HepG2 (cell line): ENCODE measurements around the gene METTL16. TPM values are rescaled to one million over a fixed set of nuclear protein-coding genes. Genes with fewer than 3 reads are reported as not detected.

Experiments
- CBX2 ChIP-seq, 2 experiments: fragments of 200-600 bp in 1 of 2; sonication (generic); formaldehyde crosslinking in 1 of 2; IDR thresholded peaks; 2 replicates each; pipeline versions ENCODE4 v1.7.0 to v1.8.1; 2018 to 2022; ENCODE audit warnings: low read depth in 2 of 2, low read length in 1 of 2, mild to moderate bottlenecking in 1 of 2, missing genetic modification reagents in 1 of 2
- ESRRA ChIP-seq: sonication (generic); formaldehyde crosslinking; IDR thresholded peaks from 2 replicates; pipeline ENCODE4 v1.5.1; 2020; ENCODE audit warnings: mild to moderate bottlenecking, low read depth, missing genetic modification reagents
- ETV5 ChIP-seq: IDR thresholded peaks from 2 replicates; pipeline ENCODE4 v1.6.1; 2018; ENCODE audit warnings: missing biosample characterization, missing genetic modification reagents, inconsistent platforms, borderline replicate concordance
- GPN1 ChIP-seq: sonication (generic); formaldehyde crosslinking; IDR thresholded peaks from 2 replicates; pipeline ENCODE4 v1.5.1; 2020; ENCODE audit warnings: missing genetic modification reagents, borderline replicate concordance
- HNF4G ChIP-seq, 2 experiments: sonication (generic) in 1 of 2; formaldehyde crosslinking in 1 of 2; IDR thresholded peaks; 2 replicates each; pipeline versions ENCODE4 v1.4.0 to v1.6.1; 2011 to 2020; ENCODE audit warnings: borderline replicate concordance in 2 of 2, low read depth in 2 of 2, mild to moderate bottlenecking in 2 of 2, low read length in 1 of 2, missing genetic modification reagents in 1 of 2, moderate library complexity in 1 of 2
- KLF9 ChIP-seq: IDR thresholded peaks from 2 replicates; pipeline ENCODE4 v1.6.1; 2016; ENCODE audit warnings: low read depth
- POLR2G ChIP-seq: fragments of 200-400 bp; formaldehyde crosslinking; IDR thresholded peaks from 2 replicates; pipeline ENCODE4 v1.6.1; 2018; ENCODE audit warnings: mild to moderate bottlenecking, low read depth, low read length, moderate library complexity
- SRSF1 ChIP-seq: fragments of 200-400 bp; formaldehyde crosslinking; optimal IDR thresholded peaks from 2 replicates; pipeline ENCODE3; 2017; ENCODE audit warnings: mild to moderate bottlenecking, low read depth, low read length, moderate library complexity
- ZFP1 ChIP-seq: IDR thresholded peaks from 2 replicates; pipeline ENCODE4 v1.6.1; 2016
- ZFX ChIP-seq: sonication (generic); formaldehyde crosslinking; IDR thresholded peaks from 2 replicates; pipeline ENCODE4 v1.4.0; 2020; ENCODE audit warnings: mild to moderate bottlenecking, low read depth, missing genetic modification reagents, moderate library complexity
- ZMYM4 ChIP-seq: sonication (generic); formaldehyde crosslinking; IDR thresholded peaks from 2 replicates; pipeline ENCODE4 v1.8.1; 2023; ENCODE audit warnings: mild to moderate bottlenecking, missing genetic modification reagents
- ZNF136 ChIP-seq: sonication (generic); formaldehyde crosslinking; IDR thresholded peaks from 2 replicates; pipeline ENCODE4 v1.8.1; 2022; ENCODE audit warnings: low read depth, mild to moderate bottlenecking, moderate library complexity, missing genetic modification reagents
- ZNF75D ChIP-seq: sonication (generic); formaldehyde crosslinking; IDR thresholded peaks from 2 replicates; pipeline ENCODE4 v1.8.1; 2023; ENCODE audit warnings: missing genetic modification reagents, mild to moderate bottlenecking, borderline replicate concordance
- polyA plus RNA-seq, 8 experiments: library from polyadenylated mRNA; depleted of rRNA in 3 of 8; stranded (reverse) in 7 of 8; unstranded in 1 of 8; fragments of >200 nt; fragmentation: Illumina TruSeq in 4 of 8; extraction: Trizol in 4 of 8; gene quantifications; 2 replicates each; pipeline versions ENCODE4 v1.2.1 to v1.2.3, GENCODE V29; 2011 to 2016; ENCODE audit warnings: low read depth in 4 of 8, missing spikeins in 1 of 8, mixed read lengths in 1 of 8; ENCODE audit not compliant: insufficient read depth in 1 of 8
- total RNA-seq, 5 experiments: library from RNA; depleted of rRNA; stranded (reverse); fragments of >200 nt; fragmentation: Illumina TruSeq; extraction: Trizol; gene quantifications; 2 replicates each; pipeline ENCODE4 v1.2.3, GENCODE V29; 2016; ENCODE audit warnings: low read depth in 1 of 5
- TF ChIP-seq, protein P1 (sequence below): sonication (generic); formaldehyde crosslinking; IDR thresholded peaks from 2 replicates; pipeline ENCODE4 v1.4.0; 2020; ENCODE audit warnings: missing genetic modification reagents, borderline replicate concordance
- TF ChIP-seq, protein P2 (sequence below): sonication (generic); formaldehyde crosslinking; IDR thresholded peaks from 2 replicates; pipeline ENCODE4 v1.5.0; 2020; ENCODE audit warnings: mild to moderate bottlenecking, missing genetic modification reagents
- TF ChIP-seq, protein P3 (sequence below): IDR thresholded peaks from 2 replicates; pipeline ENCODE4 v1.6.1; 2016
- TF ChIP-seq, protein P4 (sequence below): sonication (generic); formaldehyde crosslinking; IDR thresholded peaks from 2 replicates; pipeline ENCODE4 v1.5.1; 2020; ENCODE audit warnings: missing genetic modification reagents, mild to moderate bottlenecking, borderline replicate concordance

Gene METTL16
- total and polyA plus RNA-seq, 2 of the 13 experiments (the other 11 are each of a cell fraction or from before 2014, with no cell fraction given), result 11.6 to 18.5 TPM

DNA sequence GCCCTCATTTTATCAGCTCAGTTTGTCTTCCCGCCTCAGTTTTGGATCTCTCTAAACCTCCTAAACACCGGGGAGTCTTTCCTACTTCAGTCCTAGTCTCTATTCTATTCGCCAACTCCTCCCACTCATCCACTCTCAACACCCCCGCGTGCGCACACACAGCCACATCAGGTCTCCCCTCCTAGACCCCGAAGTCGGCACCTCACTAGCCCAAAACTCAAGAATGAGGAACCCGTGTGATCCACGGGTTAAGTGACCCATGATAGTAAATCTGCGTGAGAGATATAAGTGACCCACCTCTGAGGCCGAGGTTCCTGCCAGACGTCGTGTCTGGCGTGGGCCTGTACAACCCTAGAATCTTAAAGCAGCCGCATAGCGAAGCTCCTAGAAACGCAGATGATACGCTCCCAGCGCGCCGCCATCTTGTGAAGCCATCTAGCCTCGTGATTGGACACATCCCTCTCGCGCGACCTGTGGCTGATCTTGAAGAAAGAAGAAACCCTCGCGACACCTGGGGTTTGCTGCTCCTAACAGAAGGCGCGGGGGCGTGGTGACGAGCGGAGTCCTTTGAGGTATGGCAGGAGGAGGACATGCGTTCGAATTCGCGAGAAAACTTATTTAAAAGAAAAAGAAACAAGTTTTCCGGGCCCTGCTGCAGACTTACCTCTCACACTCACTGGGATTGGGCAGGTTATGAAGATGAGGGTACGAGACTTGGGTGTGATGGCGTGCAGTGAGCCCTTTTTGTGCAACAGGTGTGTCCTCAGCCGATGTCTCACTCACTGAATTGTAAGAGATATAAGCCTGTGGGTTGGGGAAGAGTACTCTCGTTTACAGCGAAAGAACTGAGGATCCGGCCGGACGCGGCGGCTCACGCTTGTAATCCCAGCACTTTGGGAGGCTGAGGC lies at the start of gene METTL16 (continued):
- no peak for TF ChIP-seq ZNF136 (CRISPR knock-in tag)
- TF ChIP-seq CBX2 (IDR thresholded peaks at IDR 0.05; ENCODE audit: low read depth, low read length), result no peak
- no peak for TF ChIP-seq CBX2 (CRISPR knock-in tag; IDR thresholded peaks at IDR 0.05; ENCODE audit: low read depth)
- peak; percentile 83 for TF ChIP-seq ZMYM4
- TF ChIP-seq ZNF75D (CRISPR knock-in tag), result 0 out of 2 replicates have a peak, but pooled peaks have one; percentile 77
- TF ChIP-seq KLF9 (CRISPR knock-in tag), result peak; percentile 87; the same call in 1 of the 2 replicates
- TF ChIP-seq SRSF1, result no peak
- TF ChIP-seq GPN1 (CRISPR knock-in tag), result no peak
- TF ChIP-seq HNF4G (IDR thresholded peaks at IDR 0.05; ENCODE audit: borderline replicate concordance, low read depth, low read length), result no peak
- TF ChIP-seq HNF4G (CRISPR knock-in tag; IDR thresholded peaks at IDR 0.05; ENCODE audit: borderline replicate concordance, low read depth), result no peak
- peak; percentile 97 for TF ChIP-seq ZFX
- TF ChIP-seq, protein P1, sequence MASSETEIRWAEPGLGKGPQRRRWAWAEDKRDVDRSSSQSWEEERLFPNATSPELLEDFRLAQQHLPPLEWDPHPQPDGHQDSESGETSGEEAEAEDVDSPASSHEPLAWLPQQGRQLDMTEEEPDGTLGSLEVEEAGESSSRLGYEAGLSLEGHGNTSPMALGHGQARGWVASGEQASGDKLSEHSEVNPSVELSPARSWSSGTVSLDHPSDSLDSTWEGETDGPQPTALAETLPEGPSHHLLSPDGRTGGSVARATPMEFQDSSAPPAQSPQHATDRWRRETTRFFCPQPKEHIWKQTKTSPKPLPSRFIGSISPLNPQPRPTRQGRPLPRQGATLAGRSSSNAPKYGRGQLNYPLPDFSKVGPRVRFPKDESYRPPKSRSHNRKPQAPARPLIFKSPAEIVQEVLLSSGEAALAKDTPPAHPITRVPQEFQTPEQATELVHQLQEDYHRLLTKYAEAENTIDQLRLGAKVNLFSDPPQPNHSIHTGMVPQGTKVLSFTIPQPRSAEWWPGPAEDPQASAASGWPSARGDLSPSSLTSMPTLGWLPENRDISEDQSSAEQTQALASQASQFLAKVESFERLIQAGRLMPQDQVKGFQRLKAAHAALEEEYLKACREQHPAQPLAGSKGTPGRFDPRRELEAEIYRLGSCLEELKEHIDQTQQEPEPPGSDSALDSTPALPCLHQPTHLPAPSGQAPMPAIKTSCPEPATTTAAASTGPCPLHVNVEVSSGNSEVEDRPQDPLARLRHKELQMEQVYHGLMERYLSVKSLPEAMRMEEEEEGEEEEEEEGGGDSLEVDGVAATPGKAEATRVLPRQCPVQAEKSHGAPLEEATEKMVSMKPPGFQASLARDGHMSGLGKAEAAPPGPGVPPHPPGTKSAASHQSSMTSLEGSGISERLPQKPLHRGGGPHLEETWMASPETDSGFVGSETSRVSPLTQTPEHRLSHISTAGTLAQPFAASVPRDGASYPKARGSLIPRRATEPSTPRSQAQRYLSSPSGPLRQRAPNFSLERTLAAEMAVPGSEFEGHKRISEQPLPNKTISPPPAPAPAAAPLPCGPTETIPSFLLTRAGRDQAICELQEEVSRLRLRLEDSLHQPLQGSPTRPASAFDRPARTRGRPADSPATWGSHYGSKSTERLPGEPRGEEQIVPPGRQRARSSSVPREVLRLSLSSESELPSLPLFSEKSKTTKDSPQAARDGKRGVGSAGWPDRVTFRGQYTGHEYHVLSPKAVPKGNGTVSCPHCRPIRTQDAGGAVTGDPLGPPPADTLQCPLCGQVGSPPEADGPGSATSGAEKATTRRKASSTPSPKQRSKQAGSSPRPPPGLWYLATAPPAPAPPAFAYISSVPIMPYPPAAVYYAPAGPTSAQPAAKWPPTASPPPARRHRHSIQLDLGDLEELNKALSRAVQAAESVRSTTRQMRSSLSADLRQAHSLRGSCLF (CRISPR knock-in tag), result 0 out of 2 replicates have a peak, but pooled peaks have one; percentile 51
- TF ChIP-seq, protein P2, sequence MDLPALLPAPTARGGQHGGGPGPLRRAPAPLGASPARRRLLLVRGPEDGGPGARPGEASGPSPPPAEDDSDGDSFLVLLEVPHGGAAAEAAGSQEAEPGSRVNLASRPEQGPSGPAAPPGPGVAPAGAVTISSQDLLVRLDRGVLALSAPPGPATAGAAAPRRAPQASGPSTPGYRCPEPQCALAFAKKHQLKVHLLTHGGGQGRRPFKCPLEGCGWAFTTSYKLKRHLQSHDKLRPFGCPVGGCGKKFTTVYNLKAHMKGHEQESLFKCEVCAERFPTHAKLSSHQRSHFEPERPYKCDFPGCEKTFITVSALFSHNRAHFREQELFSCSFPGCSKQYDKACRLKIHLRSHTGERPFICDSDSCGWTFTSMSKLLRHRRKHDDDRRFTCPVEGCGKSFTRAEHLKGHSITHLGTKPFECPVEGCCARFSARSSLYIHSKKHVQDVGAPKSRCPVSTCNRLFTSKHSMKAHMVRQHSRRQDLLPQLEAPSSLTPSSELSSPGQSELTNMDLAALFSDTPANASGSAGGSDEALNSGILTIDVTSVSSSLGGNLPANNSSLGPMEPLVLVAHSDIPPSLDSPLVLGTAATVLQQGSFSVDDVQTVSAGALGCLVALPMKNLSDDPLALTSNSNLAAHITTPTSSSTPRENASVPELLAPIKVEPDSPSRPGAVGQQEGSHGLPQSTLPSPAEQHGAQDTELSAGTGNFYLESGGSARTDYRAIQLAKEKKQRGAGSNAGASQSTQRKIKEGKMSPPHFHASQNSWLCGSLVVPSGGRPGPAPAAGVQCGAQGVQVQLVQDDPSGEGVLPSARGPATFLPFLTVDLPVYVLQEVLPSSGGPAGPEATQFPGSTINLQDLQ, result no peak
- TF ChIP-seq POLR2G, result peak; percentile 97
- TF ChIP-seq ESRRA (CRISPR knock-in tag), result no peak
- TF ChIP-seq, protein P3, sequence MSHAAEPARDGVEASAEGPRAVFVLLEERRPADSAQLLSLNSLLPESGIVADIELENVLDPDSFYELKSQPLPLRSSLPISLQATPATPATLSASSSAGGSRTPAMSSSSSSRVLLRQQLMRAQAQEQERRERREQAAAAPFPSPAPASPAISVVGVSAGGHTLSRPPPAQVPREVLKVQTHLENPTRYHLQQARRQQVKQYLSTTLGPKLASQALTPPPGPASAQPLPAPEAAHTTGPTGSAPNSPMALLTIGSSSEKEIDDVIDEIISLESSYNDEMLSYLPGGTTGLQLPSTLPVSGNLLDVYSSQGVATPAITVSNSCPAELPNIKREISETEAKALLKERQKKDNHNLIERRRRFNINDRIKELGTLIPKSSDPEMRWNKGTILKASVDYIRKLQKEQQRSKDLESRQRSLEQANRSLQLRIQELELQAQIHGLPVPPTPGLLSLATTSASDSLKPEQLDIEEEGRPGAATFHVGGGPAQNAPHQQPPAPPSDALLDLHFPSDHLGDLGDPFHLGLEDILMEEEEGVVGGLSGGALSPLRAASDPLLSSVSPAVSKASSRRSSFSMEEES (CRISPR knock-in tag), result peak; percentile 32; the same call in 1 of the 2 replicates
- no peak for TF ChIP-seq ZFP1 (CRISPR knock-in tag)
- no peak for TF ChIP-seq ETV5
- TF ChIP-seq, protein P4, sequence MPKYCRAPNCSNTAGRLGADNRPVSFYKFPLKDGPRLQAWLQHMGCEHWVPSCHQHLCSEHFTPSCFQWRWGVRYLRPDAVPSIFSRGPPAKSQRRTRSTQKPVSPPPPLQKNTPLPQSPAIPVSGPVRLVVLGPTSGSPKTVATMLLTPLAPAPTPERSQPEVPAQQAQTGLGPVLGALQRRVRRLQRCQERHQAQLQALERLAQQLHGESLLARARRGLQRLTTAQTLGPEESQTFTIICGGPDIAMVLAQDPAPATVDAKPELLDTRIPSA (CRISPR knock-in tag), result no peak
